Measurements from ENCODE around the gene TP73.

The TP73 gene

GRCh38 chr1:3685222-3685621 is 32.9 kb downstream of the TP73 start:
- no peak for DNase-seq (ENCODE audit: low read depth in 2 of 2, low spot score in 1 of 2)

DNA sequence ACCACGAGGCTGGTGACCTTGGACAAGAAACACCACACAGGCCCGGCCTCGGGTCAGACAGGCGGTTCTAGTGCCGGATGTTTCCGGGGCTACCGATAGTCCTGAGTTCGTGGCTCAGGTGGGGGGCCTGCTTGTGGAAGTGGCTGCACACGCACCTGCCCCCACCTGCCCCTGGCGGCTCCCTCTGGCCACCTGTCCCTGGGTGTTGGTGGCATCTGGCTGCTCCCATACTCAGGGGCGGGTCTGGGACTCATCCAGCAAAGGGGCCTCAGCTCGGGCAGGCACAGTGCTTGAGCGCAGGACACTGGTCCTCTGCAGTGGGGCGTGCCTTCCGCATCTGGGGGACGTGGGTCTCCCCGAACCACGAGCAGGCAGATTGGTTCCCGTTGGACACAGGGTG is 33.6 kb downstream of the TP73 start:
- no peak for DNase-seq (ENCODE audit: low read depth in 2 of 2, low spot score in 1 of 2)

- DNase-seq (ENCODE audit: low read depth in 2 of 2, low spot score in 1 of 2), result no peak
Measured at GRCh38 chr1:3687504-3687903, 35.2 kb downstream of the TP73 start.

DNA sequence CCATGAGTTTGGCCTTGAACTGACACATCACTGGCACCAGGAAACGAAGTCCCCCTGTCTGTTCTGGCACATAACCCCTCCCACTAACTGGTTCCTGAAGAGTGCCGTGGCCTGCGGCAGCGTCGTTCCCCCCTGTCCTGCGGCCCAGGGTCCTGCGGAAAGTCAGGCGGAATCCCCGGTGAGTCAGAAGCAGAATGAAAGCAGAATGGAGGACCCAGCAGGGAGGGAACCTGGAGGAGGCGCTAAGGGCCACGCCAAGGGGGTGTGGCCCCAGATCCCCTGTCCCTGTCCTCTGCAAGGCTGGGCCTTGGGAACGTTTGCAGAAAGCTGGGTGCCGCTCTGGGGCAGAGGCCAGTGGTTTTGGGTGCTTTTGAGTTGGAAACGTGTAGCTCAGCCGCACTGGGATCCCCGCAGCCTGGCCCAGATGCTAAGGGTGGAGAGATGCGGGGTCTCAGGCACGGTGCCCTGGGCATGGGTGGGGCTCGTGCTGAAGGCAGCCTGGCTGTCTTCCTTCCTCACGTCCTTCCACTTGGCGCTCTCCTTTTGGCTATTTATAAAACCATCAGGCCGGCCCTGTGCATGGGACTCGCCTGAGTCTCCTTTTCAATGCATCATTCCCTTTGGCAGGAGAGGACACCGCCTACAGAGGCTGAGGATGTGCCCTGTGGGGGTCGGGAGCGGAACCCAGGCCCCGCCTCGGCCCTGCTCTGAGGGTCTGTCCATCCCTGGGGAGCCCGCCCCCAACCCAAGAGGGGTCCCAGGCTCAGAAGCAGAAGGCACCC is 36.2 kb downstream of the TP73 start:
- no peak for DNase-seq (ENCODE audit: low read depth in 2 of 2, low spot score in 1 of 2)

GRCh38 chr1:3689138-3689750 is 36.9 kb downstream of the TP73 start:
- no peak for DNase-seq (ENCODE audit: low read depth in 2 of 2, low spot score in 1 of 2)

DNA sequence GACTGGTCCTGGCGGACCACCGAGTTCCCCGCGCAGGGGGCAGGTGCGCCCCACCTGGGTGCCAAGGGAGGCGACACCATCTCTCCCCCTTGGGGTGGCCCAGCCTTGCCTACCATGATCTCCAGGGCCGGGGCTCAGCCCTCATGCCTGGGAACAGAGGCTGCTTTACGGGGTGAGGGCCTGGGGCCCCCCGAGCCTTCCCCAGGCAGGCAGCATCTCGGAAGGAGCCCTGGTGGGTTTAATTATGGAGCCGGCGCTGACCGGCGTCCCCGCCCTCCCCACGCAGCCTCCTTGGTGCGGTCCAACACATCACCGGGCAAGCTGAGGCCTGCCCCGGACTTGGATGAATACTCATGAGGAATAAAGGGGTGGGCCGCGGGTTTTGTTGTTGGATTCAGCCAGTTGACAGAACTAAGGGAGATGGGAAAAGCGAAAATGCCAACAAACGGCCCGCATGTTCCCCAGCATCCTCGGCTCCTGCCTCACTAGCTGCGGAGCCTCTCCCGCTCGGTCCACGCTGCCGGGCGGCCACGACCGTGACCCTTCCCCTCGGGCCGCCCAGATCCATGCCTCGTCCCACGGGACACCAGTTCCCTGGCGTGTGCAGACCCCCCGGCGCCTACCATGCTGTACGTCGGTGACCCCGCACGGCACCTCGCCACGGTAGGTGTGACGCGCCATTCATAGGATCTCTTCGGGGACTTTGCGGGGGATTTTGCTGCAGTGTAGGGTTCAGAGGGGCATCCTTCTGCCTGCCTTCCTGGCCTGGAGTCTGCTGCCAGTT is 38.2 kb downstream of the TP73 start:
- no peak for DNase-seq (ENCODE audit: low read depth in 2 of 2, low spot score in 1 of 2)

- DNase-seq (ENCODE audit: low read depth in 2 of 2, low spot score in 1 of 2), result no peak
Measured at GRCh38 chr1:3691421-3692204, 39.3 kb downstream of the TP73 start.

- DNase-seq (ENCODE audit: low read depth in 2 of 2, low spot score in 1 of 2), result no peak
Measured at GRCh38 chr1:3692598-3692997, 40.3 kb downstream of the TP73 start.

DNA sequence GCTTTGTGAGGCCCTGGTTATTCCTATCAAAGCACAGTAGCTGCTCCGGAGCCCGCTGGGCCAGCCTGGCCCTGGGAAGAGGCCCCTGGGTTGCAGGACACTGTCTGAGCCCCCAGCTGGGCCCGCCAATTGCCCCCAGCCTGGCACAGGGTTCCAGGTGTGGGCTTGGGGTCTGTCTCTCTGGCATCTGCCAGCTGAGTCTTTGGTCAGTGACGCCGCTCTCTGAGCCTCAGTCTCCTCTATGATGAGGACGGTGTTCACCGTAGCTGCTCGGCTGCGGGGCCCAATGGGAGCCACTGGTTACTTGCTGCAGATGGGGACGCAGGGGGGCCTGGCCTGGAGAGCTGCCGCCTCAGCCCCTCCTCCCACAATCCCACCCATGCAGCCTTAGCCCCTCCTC is 41.0 kb downstream of the TP73 start:
- no peak for DNase-seq (ENCODE audit: low read depth in 2 of 2, low spot score in 1 of 2)

- DNase-seq (ENCODE audit: low read depth in 2 of 2, low spot score in 1 of 2), result no peak
Measured at GRCh38 chr1:3695326-3696217, 43.3 kb downstream of the TP73 start.

GRCh38 chr1:3696689-3697088 is 44.4 kb downstream of the TP73 start:
- DNase-seq (ENCODE audit: low read depth in 2 of 2, low spot score in 1 of 2), result no peak

GRCh38 chr1:3697104-3697503 is 44.8 kb downstream of the TP73 start:
- DNase-seq (ENCODE audit: low read depth in 2 of 2, low spot score in 1 of 2), result no peak

DNA sequence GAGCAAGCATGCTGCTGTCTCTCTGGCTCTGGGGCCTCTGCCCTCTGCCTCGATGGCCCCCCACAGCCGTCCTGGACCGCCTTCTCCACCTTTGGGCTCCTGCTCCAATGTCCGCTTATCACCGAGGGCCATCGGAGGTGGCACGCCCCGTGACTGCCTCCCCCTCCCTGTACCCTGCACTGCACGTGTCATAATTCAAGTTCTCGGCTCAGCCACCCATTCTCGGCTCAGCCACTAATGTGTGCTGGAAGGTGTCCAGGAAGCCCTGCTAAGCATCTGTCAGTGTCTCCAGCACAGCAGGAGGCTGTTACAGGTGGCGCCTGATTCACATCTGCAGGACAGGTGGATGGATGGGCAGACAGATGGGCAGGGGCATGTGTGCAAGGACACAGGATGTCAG is 45.5 kb downstream of the TP73 start:
- no peak for DNase-seq (ENCODE audit: low read depth in 2 of 2, low spot score in 1 of 2)

DNA sequence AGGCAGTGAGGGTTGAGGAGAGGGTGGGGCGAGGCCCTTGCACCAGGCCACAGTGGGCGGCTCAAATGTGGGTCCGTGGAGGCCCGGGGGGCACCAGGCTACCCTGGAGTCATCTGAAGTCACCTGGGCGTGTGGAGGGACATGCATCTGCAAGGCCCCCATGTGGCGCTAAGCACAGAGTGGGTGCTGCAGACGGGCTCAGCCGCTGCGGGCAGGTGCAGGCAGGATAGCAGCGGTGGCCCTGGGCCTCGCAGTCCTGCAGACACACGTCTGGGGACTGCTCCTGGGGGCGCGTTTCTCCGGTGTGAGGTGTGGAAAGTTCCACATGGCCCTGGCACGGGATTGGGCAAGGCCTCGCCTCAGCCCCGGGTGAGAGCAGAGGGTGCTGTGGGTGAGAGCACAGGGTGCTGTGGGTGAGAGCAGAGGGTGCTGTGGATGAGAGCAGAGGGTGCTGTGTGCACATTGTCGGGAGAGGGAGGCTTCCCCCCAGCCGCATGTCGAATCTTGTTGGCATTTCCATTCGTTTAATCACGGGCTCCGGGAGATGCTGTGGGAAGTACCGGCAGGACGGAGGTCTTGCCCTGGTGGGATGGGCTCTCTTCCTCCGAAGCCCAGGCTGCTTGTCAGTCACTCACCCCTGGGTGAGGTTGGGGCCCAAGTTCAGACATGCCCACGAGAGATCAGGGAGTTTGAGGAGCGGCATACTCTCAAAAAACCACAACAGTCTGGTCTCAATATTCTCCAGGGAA is 46.5 kb downstream of the TP73 start:
- DNase-seq (ENCODE audit: low read depth in 2 of 2, low spot score in 1 of 2), result no peak

DNA sequence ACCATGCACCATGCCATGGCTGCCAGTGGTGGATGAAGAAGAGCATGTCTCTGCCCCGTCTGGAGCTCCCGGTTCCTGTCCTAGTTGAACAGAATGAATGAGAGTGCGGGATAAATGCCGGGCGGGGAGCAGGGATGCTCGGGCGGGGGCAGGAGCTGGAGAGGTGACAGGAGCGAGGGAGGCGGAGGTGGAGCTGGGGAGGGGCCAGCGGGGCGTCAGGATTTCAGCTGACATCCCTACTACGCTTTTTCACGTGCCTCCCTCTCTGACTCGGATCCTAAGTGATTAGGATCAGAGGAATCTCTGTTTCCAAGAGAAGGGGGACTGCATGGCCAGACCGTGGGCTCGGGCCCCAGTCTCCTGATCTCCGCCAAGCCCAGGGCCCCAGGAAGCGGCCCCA is 47.3 kb downstream of the TP73 start:
- no peak for DNase-seq (ENCODE audit: low read depth in 2 of 2, low spot score in 1 of 2)

DNA sequence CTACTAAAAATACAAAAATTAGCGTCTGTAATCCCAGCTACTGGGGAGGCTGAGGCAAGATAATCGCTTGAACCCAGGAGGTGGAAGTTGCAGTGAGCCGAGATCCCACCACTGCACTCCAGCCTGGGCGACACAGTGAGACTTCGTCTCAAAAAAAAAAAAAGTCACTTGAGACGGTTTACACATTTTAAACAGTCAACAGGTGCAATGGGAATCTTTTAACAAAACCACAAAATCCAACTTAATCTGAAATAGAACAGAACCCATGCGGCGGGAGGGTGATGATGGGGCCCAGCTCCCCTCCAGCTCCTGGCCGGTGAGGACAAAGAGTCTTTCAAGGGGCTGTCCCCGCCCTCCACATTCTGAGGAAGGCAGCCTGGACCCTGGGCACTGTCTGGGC is 48.3 kb downstream of the TP73 start:
- DNase-seq (ENCODE audit: low read depth in 2 of 2, low spot score in 1 of 2), result no peak

GRCh38 chr1:3702528-3702927 is 50.2 kb downstream of the TP73 start:
- DNase-seq (ENCODE audit: low read depth in 2 of 2, low spot score in 1 of 2), result no peak

GRCh38 chr1:3702990-3703728 is 50.8 kb downstream of the TP73 start:
- no peak for DNase-seq (ENCODE audit: low read depth in 2 of 2, low spot score in 1 of 2)

- DNase-seq (ENCODE audit: low read depth in 2 of 2, low spot score in 1 of 2), result no peak
Measured at GRCh38 chr1:3703786-3704371, 51.6 kb downstream of the TP73 start.

All from stimulated activated CD8-positive, alpha-beta memory T cell treated with anti-CD3 and anti-CD28 coated beads, Interleukin-4, amount 100 ng/mL, for 4 hours (primary cell).